NK-92 treated with Interleukin-12 subunit alpha and Interleukin-12 subunit beta, amount 100 ng/mL, for 24 hours (cell line): Measurements from ENCODE around the gene ZFP37.
"Not testable (repeated sequence)": the region's sequence is repeated elsewhere in the genome, so short reads cannot be mapped to it uniquely, and the experiment has no call there.

Source experiments
- DNase-seq: peaks from one replicate; lab custom pipeline; 2025; lab: John Stamatoyannopoulos, UW

Gene ZFP37

GRCh38 chr9:113056191-113057106, at the start of gene ZFP37:
Gene ZFP37, minus strand, starts transcription at chr9:113056724. Its CDS starts 36 bp downstream, at chr9:113056688.
- DNase-seq: no peak

GRCh38 chr9:113105345-113105744, 48.8 kb upstream of the ZFP37 start:
- not testable (repeated sequence) for DNase-seq

- no peak for DNase-seq
Observed at GRCh38 chr9:113095561-113095960, 39.0 kb upstream of the ZFP37 start.

- DNase-seq: not testable (repeated sequence)
Observed at GRCh38 chr9:113089924-113090323, 33.4 kb upstream of the ZFP37 start.

- DNase-seq: not testable (repeated sequence)
Observed at GRCh38 chr9:113089143-113089505, 32.6 kb upstream of the ZFP37 start.

- DNase-seq: not testable (repeated sequence)
Observed at GRCh38 chr9:113088456-113089142, 32.1 kb upstream of the ZFP37 start.

GRCh38 chr9:113062932-113063310, 6.4 kb upstream of the ZFP37 start:
- not testable (repeated sequence) for DNase-seq

- not testable (repeated sequence) for DNase-seq
Observed at GRCh38 chr9:113062256-113062931, 5.9 kb upstream of the ZFP37 start.

GRCh38 chr9:113061072-113061850, 4.7 kb upstream of the ZFP37 start:
- DNase-seq: not testable (repeated sequence)

- not testable (repeated sequence) for DNase-seq
Observed at GRCh38 chr9:113059581-113060284, 3.2 kb upstream of the ZFP37 start.

- no peak for DNase-seq
Observed at GRCh38 chr9:113057193-113057592, 669 bp upstream of the ZFP37 start.

GRCh38 chr9:113042884-113043657, 13.5 kb downstream of the ZFP37 start:
- no peak for DNase-seq

GRCh38 chr9:113026200-113026599, 30.3 kb downstream of the ZFP37 start:
- DNase-seq: no peak

- DNase-seq: no peak
Observed at GRCh38 chr9:113018247-113018646, 38.3 kb downstream of the ZFP37 start.

- no peak for DNase-seq
Observed at GRCh38 chr9:113012492-113012891, 44.0 kb downstream of the ZFP37 start.

- no peak for DNase-seq
Observed at GRCh38 chr9:113011911-113012381, 44.6 kb downstream of the ZFP37 start, which contains the start of gene ZNF883. Gene ZNF883, minus strand, starts transcription at chr9:113012192.

- no peak for DNase-seq
Observed at GRCh38 chr9:113005777-113006176, 50.7 kb downstream of the ZFP37 start.

GRCh38 chr9:112997236-112997941, 59.1 kb downstream of the ZFP37 start:
- DNase-seq: no peak
